GM19463 (cell line): Measurements from ENCODE around the gene PNPLA5.

Experiments
- ATAC-seq: cut with Tn5 transposase; IDR thresholded peaks from one replicate; pipeline ENCODE4 v1.9.1; 2021; ENCODE audit warnings: mild to moderate bottlenecking, moderate library complexity; ENCODE audit not compliant: unreplicated experiment

The PNPLA5 gene

DNA sequence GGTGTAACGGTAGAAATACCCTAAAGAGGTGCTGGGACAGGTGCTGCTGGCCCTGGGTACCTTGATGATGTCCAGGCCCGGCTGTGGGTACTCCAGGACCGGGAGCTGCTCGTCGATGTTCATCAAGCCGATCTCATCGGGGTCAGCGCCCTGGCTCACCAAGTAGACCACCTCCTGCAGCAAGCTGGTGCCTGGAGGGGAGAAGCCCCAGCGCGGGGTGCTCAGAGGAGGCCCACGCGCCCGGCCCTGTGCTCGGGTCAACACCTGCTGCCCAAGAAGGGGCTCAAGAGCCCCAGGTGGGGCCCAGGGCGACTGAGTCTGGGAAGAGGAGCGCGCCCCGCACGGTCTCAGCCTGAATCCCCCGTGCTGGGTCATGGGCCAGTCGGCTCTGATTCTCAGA lies 50.1 kb downstream of the PNPLA5 start:
- ATAC-seq, result no peak

DNA sequence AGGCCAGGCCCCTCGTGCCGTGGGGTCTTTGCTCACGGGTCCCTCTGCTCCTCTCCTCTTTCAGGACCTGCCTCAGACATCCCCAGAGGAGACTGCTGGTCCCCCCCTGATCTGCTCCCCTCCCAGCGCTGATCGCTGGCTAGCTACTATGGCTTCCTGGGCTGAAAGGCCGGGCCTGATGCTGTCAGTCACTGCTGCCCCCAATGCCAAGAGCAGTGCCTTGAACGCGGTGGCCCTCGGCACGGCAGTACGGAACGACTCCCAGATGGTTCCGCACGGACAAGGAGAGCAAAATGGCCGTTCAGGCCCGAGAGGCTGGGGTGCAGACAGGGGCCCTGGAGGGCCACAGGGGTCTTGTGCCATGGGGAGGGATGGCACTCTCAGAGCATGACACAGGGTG lies 51.0 kb downstream of the PNPLA5 start:
- ATAC-seq, result no peak

GRCh38 chr22:43840431-43840830 lies 51.4 kb downstream of the PNPLA5 start:
- no peak for ATAC-seq

GRCh38 chr22:43839781-43840180 lies 52.0 kb downstream of the PNPLA5 start:
- no peak for ATAC-seq

- no peak for ATAC-seq
These were observed 53.1 kb downstream of the PNPLA5 start for GRCh38 chr22:43838571-43839307.

GRCh38 chr22:43838161-43838560 lies 53.7 kb downstream of the PNPLA5 start:
- no peak for ATAC-seq

GRCh38 chr22:43837666-43838065 lies 54.1 kb downstream of the PNPLA5 start:
- no peak for ATAC-seq

DNA sequence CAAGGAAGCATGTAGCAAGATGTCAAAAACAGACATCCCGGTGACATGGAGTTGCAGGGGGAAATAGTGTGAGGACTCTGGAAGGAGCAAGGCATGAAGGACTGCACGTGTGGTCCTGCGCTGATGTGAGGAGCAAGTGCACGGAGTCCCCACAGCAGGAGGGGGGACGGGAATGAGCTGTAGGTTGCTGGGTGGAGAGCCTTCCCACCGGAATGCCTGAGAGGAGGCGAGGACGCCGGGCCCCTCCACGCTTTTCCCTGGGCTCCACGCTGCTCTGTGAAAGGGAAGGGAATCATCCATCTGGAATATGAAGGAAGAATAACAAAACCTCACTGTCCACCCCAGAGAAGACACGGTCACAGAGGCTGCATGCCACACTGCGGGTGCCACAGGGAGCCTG lies 56.1 kb downstream of the PNPLA5 start:
- ATAC-seq, result no peak

GRCh38 chr22:43835166-43835565 lies 56.6 kb downstream of the PNPLA5 start:
- ATAC-seq, result no peak

DNA sequence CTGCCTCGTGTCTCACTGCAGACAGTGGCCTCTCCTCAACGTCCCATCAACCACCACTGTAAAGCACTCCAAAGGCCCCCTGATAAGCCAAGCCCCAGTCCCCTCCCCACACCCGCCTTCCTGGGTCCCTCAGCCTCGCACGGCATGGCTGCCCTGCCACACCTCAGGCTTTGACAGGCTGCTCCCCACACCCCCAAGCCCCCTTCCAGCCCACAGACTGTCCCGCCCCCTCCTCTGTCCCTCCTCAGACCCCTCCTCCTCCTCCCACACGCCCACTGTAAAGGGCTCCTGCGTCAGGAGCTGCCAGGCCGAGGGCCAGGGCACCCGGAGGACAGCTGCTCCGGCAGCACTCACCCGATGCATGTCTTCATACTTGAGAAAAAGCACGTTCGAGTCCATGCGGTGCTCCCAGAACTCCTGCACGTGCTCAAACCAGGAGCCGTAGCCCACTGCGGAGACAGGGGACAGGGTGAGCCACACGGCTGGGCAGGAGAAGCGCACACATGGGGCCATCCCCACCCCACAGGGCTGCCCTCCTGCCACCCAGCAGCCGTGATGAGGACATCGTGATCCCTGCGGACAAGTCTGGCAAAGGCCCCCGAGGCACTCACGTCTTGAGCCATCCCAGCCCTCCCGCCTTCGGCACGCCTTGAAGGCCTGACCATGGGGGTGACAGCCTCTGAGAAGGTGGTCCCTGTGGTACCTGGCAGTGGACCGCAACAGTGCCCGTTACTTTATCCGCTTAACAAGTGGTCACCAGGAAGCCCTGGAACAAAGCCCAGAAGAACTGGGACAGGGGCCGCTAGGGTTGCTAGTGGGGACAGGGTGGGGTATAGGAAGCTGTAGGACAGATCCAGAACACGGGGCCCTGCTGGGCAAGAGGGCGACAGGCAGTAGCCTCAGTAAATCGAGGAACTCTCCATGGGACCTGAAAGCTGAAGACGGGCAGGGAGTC lies 58.2 kb downstream of the PNPLA5 start:
- no peak for ATAC-seq

- ATAC-seq, result no peak
These were observed 59.2 kb downstream of the PNPLA5 start for GRCh38 chr22:43832393-43833265.

- ATAC-seq, result no peak
These were observed 60.0 kb downstream of the PNPLA5 start for GRCh38 chr22:43831561-43832392.

GRCh38 chr22:43830931-43831560 lies 60.8 kb downstream of the PNPLA5 start:
- no peak for ATAC-seq

- ATAC-seq, result no peak
These were observed 61.6 kb downstream of the PNPLA5 start for GRCh38 chr22:43829904-43830851.
